K562 (cell line): Measurements from ENCODE around the gene FAM187B. TPM values are rescaled to one million over a fixed set of nuclear protein-coding genes. Genes with fewer than 3 reads are reported as not detected.

Experiments
- ATAC-seq: fragments of 200-7000 bp; cut with Tn5 transposase; 3 replicates; pipeline ENCODE4 v1.9.1; 2020; ENCODE audit warnings: moderate library complexity
- BruUV-seq: library from RNA; stranded (reverse); fragments of 400-500 nt; replicated peaks from 2 replicates; lab custom pipeline; 2021; lab: Mats Ljungman, UMichigan
- CTCF ChIA-PET: fragments of 300-600 bp; formaldehyde crosslinking; extraction: SDS; loops from one replicate; lab custom pipeline; 2021; ENCODE audit warnings: low intra/inter-chr PET ratio; lab: Yijun Ruan, JAX
- POLR2A ChIA-PET: fragments of 300-600, 350-650 bp; sonication (Branson Sonifier 250); formaldehyde crosslinking; extraction: SDS; loops from one replicate; lab custom pipeline; 2021; ENCODE audit warnings: antibody characterized with exemption, inconsistent platforms; lab: Yijun Ruan, JAX
- DNase-seq, 4 experiments: peaks; one replicate each; pipeline versions ENCODE4 v3.0.0 to v3.0.0-alpha.2; 2011 to 2018; ENCODE audit warnings: low spot score in 3 of 4, mixed read lengths in 3 of 4; ENCODE audit errors: extremely low read depth in 1 of 4
- FAIRE-seq: peaks from 2 replicates; lab custom pipeline; 2011; peaks lifted over from hg19 to GRCh38; lab: Jason Lieb, UNC
- H2AFZ ChIP-seq: 2 replicates; pipeline ENCODE4 v1.6.0; 2011; ENCODE audit warnings: low read depth, low read length, control low read depth, inconsistent platforms
- H3K27ac ChIP-seq: fragments of 200-600 bp; 3 replicates; pipeline ENCODE4 v1.8.0; 2011; ENCODE audit warnings: low read depth, mild to moderate bottlenecking, control low read depth, inconsistent platforms, low read length, moderate library complexity, mixed read lengths; ENCODE audit errors: extremely low read depth
- H3K27me3 ChIP-seq, 2 experiments: fragments of 300-600 bp in 1 of 2; 2 replicates in 1 of 2; 3 replicates in 1 of 2; pipeline versions ENCODE4 v1.6.0 to v1.8.0; 2011; ENCODE audit warnings: inconsistent platforms in 2 of 2, low read length in 2 of 2, mild to moderate bottlenecking in 1 of 2, mixed read lengths in 1 of 2, moderate library complexity in 1 of 2; ENCODE audit not compliant: control insufficient read depth in 2 of 2, insufficient read depth in 2 of 2
- H3K36me3 ChIP-seq: fragments of 300-600 bp; 3 replicates; pipeline ENCODE4 v1.8.0; 2011; ENCODE audit warnings: mild to moderate bottlenecking, low read length, inconsistent platforms; ENCODE audit not compliant: control insufficient read depth, insufficient read depth
- H3K4me1 ChIP-seq, 2 experiments: fragments of 200-600 bp in 1 of 2; replicated peaks in 1 of 2; 2 replicates in 1 of 2; 3 replicates in 1 of 2; pipeline versions ENCODE4 v1.5.1 to v1.8.0; 2011; ENCODE audit warnings: inconsistent platforms in 2 of 2, low read length in 2 of 2, mild to moderate bottlenecking in 1 of 2, mixed read lengths in 1 of 2, moderate library complexity in 1 of 2; ENCODE audit not compliant: control insufficient read depth in 2 of 2, insufficient read depth in 2 of 2
- H3K4me2 ChIP-seq: 2 replicates; pipeline ENCODE4 v1.6.1; 2011; ENCODE audit warnings: low read length, control low read depth, inconsistent platforms, mixed read lengths; ENCODE audit not compliant: insufficient read depth
- H3K4me3 ChIP-seq: fragments of 200-600 bp; sonication (generic), shearing (Covaris generic); 2 replicates; pipeline ENCODE4 v1.5.1; 2016; ENCODE audit warnings: control low read depth, inconsistent platforms
- H3K79me2 ChIP-seq: fragments of 200-600 bp; 3 replicates; pipeline ENCODE4 v1.8.0; 2011; ENCODE audit warnings: low read length, inconsistent platforms; ENCODE audit not compliant: control insufficient read depth, insufficient read depth
- H3K9ac ChIP-seq, 2 experiments: 2 replicates each; pipeline versions ENCODE4 v1.6.0 to v1.6.1; 2011; ENCODE audit warnings: low read depth in 2 of 2, low read length in 2 of 2, control low read depth in 1 of 2, inconsistent platforms in 1 of 2, mild to moderate bottlenecking in 1 of 2, mixed read lengths in 1 of 2; ENCODE audit not compliant: insufficient read depth in 1 of 2
- H3K9me1 ChIP-seq: one replicate; pipeline ENCODE4 v1.6.0; 2011; ENCODE audit warnings: inconsistent platforms, mild to moderate bottlenecking, low read length, moderate library complexity; ENCODE audit not compliant: control insufficient read depth, insufficient read depth
- H3K9me3 ChIP-seq: replicated peaks from 2 replicates; pipeline ENCODE4 v1.5.1; 2011; ENCODE audit warnings: low read depth, low read length, inconsistent platforms; ENCODE audit not compliant: control insufficient read depth, insufficient read depth
- H4K20me1 ChIP-seq: replicated peaks from 2 replicates; pipeline ENCODE4 v1.6.1; 2011; ENCODE audit warnings: low read length, inconsistent platforms, mixed read lengths; ENCODE audit not compliant: control insufficient read depth, insufficient read depth
- FOXP4 ChIP-seq: sonication (generic); formaldehyde crosslinking; IDR thresholded peaks from 2 replicates; pipeline ENCODE4 v1.8.0; 2022; ENCODE audit warnings: mild to moderate bottlenecking, missing genetic modification reagents, borderline replicate concordance
- NCOA1 ChIP-seq: fragments of 450-650 bp; IDR thresholded peaks from 2 replicates; pipeline ENCODE4 v1.6.1; 2016; ENCODE audit warnings: low read depth
- NRF1 ChIP-seq, 2 experiments: fragments of 450-650 bp; IDR thresholded peaks in 1 of 2; conservative IDR thresholded peaks in 1 of 2; 2 replicates each; pipeline ENCODE4 v1.6.1; 2014; ENCODE audit warnings: mild to moderate bottlenecking in 2 of 2
- POLR2A ChIP-seq: fragments of 450-650 bp; conservative IDR thresholded peaks from 2 replicates; pipeline ENCODE4 v1.6.1; 2016
- POLR2AphosphoS5 ChIP-seq: IDR thresholded peaks from 2 replicates; pipeline ENCODE4 v1.6.1; 2011; ENCODE audit warnings: mild to moderate bottlenecking, low read depth, low read length, moderate library complexity; ENCODE audit not compliant: control insufficient read depth, insufficient read depth
- POLR2B ChIP-seq: fragments of 450-650 bp; IDR thresholded peaks from 2 replicates; pipeline ENCODE4 v1.6.1; 2018; ENCODE audit warnings: low read depth; ENCODE audit not compliant: partially characterized antibody
- WGBS: fragments of 100-300 bp; shearing (Covaris generic); methylation state at CpG from one replicate; pipeline ENCODE4 v1.1.6; 2016; ENCODE audit warnings: low coverage, mixed read lengths; ENCODE audit not compliant: insufficient coverage; ENCODE audit errors: missing lambda C conversion rate; 5-methylcytosine and 5-hydroxymethylcytosine counted together
- in situ Hi-C: fragments of 300-500 bp; cut with MboI; formaldehyde crosslinking; loops from 4 replicates; pipeline ENCODE4 v1.15.0; 2018; ENCODE audit warnings: inconsistent platforms, mixed read lengths
- intact Hi-C: fragments of 100-400 bp; cut with micrococcal nuclease; formaldehyde crosslinking; loops from 2 replicates; pipeline ENCODE4 v1.14.2; 2022
- polyA plus RNA-seq, 8 experiments: library from polyadenylated mRNA; depleted of rRNA in 4 of 8; stranded (reverse) in 5 of 8; unstranded in 3 of 8; fragments of >200 nt; fragmentation: Nextera tagmentation in 2 of 8; fragmentation: Illumina TruSeq in 1 of 8; extraction: Ambion mirVana in 2 of 8; extraction: Trizol in 1 of 8; gene quantifications; 2 replicates each; pipeline versions ENCODE4 v1.2.1 to v1.2.3, GENCODE V29; 2011 to 2014; ENCODE audit warnings: inconsistent platforms in 1 of 8, missing spikeins in 1 of 8
- total RNA-seq, 7 experiments: library from RNA; depleted of rRNA in 6 of 7; stranded (reverse); fragments of >200 nt in 6 of 7; fragmentation: Illumina TruSeq in 2 of 7; extraction: Trizol in 2 of 7; gene quantifications; 2 replicates each; pipeline versions ENCODE4 v1.2.1 to v1.2.3, GENCODE V29; 2011 to 2021; ENCODE audit warnings: low replicate concordance in 1 of 7

FAM187B gene
- total and polyA plus RNA-seq, 9 of the 15 experiments (the other 6 are each of a cell fraction or from before 2014, with no cell fraction given) = 0.04 to 0.09 TPM; not detected in 7

- intact Hi-C loops = loop anchor here (5.0 kb wide), 2 partner anchors 107 to 122 kb away; partner anchors contain the start of gene FXYD7
- TF ChIP-seq FOXP4 (CRISPR knock-in tag) (no peak), NCOA1 (no peak), POLR2AphosphoS5 (0 out of 2 replicates have a peak, but pooled peaks have one; percentile 31), POLR2A (peak; percentile 27; the same call in 1 of the 2 replicates), NRF1 (conservative IDR thresholded peaks at IDR 0.05 in 1 of 2, IDR thresholded peaks at IDR 0.05 in 1 of 2) (no peak), POLR2B (peak; percentile 27)
- Histone ChIP-seq H3K9me1 (no peaks in the 10 kb centered on the region), H3K4me1 (peaks cover 8 to 38% of the 10 kb centered on the region in 2 experiments; a peak in 4 of 5 replicates), H3K9me3 (no peaks in the 10 kb centered on the region), H3K27me3 (no peaks in the 10 kb centered on the region), H3K9ac (no peak overlapping the region), H3K79me2 (peaks cover 16% of the 10 kb centered on the region), H3K27ac (no peak overlapping the region), H3K4me2 (no peak overlapping the region), H2AFZ (no peak overlapping the region), H3K4me3 (no peak overlapping the region), H4K20me1 (no peaks in the 10 kb centered on the region), H3K36me3 (peaks cover 78% of the 10 kb centered on the region)
- WGBS = 84% methylated on average over 7 of the region's 7 CpGs
- in situ Hi-C loops = no loop called here
- FAIRE-seq (peak; percentile 48), DNase-seq (no peak), ATAC-seq (no peak)
- CTCF ChIA-PET = no interaction called here
- POLR2A ChIA-PET = interaction anchor here (0.5 to 3.7 kb wide), 12 partner anchors 9 to 1066 kb away, joined by 3 to 31 read pairs (median 3); partner anchors contain the start of genes FFAR3, FXYD5 and ZNF146
- no TSS peak for BruUV-seq
Observed at GRCh38 chr19:35264268-35265125, 36.0 kb upstream of the FAM187B start.
